Spleen (tissue), 11 donors: Measurements from ENCODE around the gene SMPDL3B. TPM values are rescaled to one million over a fixed set of nuclear protein-coding genes. Genes with fewer than 3 reads are reported as not detected.

Source experiments
- DNase-seq: peaks from one replicate; pipeline ENCODE4 v3.0.0-alpha.2; 2020
- H3K27ac ChIP-seq, 8 donors: fragments of 200-600 bp; sonication (generic) in 7 of 8; 1 replicate in 4 of 8; 2 replicates in 4 of 8; pipeline versions ENCODE4 v1.5.0 to v1.8.0; 2016 to 2021; ENCODE audit warnings: inconsistent platforms in 4 of 8, mild to moderate bottlenecking in 4 of 8, moderate library complexity in 1 of 8
- H3K27me3 ChIP-seq, 7 donors: fragments of 200-600 bp; sonication (generic) in 6 of 7; replicated peaks in 1 of 7; 1 replicate in 4 of 7; 2 replicates in 3 of 7; pipeline versions ENCODE4 v1.5.0 to v1.8.0; 2016 to 2021; ENCODE audit warnings: inconsistent platforms in 3 of 7, mild to moderate bottlenecking in 1 of 7
- H3K36me3 ChIP-seq, 6 donors: fragments of 200-600 bp; sonication (generic) in 5 of 6; 1 replicate in 4 of 6; 2 replicates in 2 of 6; pipeline versions ENCODE4 v1.5.0 to v1.8.0; 2016 to 2021; ENCODE audit warnings: inconsistent platforms in 2 of 6
- H3K4me1 ChIP-seq, 6 donors: fragments of 200-600 bp; sonication (generic) in 5 of 6; 1 replicate in 3 of 6; 2 replicates in 3 of 6; pipeline versions ENCODE4 v1.5.0 to v1.8.0; 2016 to 2021; ENCODE audit warnings: inconsistent platforms in 3 of 6
- H3K4me3 ChIP-seq, 8 donors: fragments of 200-600 bp; sonication (generic) in 7 of 8; 1 replicate in 4 of 8; 2 replicates in 4 of 8; pipeline versions ENCODE4 v1.5.0 to v1.8.0; 2016 to 2021; ENCODE audit warnings: inconsistent platforms in 4 of 8, mild to moderate bottlenecking in 4 of 8, moderate library complexity in 2 of 8
- H3K9me3 ChIP-seq, 8 donors: fragments of 200-600 bp; sonication (generic) in 7 of 8; 1 replicate in 4 of 8; 2 replicates in 4 of 8; pipeline versions ENCODE4 v1.5.0 to v1.8.0; 2016 to 2021; ENCODE audit warnings: inconsistent platforms in 4 of 8
- CTCF ChIP-seq, 11 experiments: fragments of 200-600 bp in 7 of 11; fragments of 450-650 bp in 4 of 11; sonication (generic) in 4 of 11; IDR thresholded peaks in 8 of 11; conservative IDR thresholded peaks in 3 of 11; 1 replicate in 7 of 11; 2 replicates in 4 of 11; pipeline versions ENCODE4 v1.4.0 to v1.8.0; 2016 to 2021; ENCODE audit warnings: antibody characterized with exemption in 11 of 11, inconsistent platforms in 4 of 11, mild to moderate bottlenecking in 1 of 11
- POLR2A ChIP-seq, 3 donors: fragments of 450-650 bp; IDR thresholded peaks; one replicate each; pipeline ENCODE4 v1.5.1; 2017; ENCODE audit warnings: antibody characterized with exemption in 3 of 3, mild to moderate bottlenecking in 1 of 3
- POLR2AphosphoS5 ChIP-seq, 3 donors: sonication (generic); formaldehyde crosslinking; IDR thresholded peaks; one replicate each; pipeline ENCODE4 v1.5.1; 2017; ENCODE audit warnings: antibody characterized with exemption in 3 of 3
- WGBS, 5 donors: extraction: QIAGEN DNeasy Blood & Tissue Kit in 3 of 5; methylation state at CpG; one replicate each; pipeline versions ENCODE4 v1.1.5 to v1.1.7; 2013 to 2018; 5-methylcytosine and 5-hydroxymethylcytosine counted together
- intact Hi-C: fragments of 100-400 bp; cut with DNase I; formaldehyde crosslinking; loops from one replicate; pipeline ENCODE4 v1.15.0; 2023; ENCODE audit warnings: low total_unique reads
- polyA plus RNA-seq, 3 donors: library from polyadenylated mRNA; stranded (reverse); fragments of 200-250 nt; gene quantifications; one replicate each; pipeline ENCODE4 v1.2.1, GENCODE V29; 2013
- total RNA-seq, 7 donors: library from RNA; depleted of rRNA in 3 of 7; stranded (reverse); fragments of >200 nt in 3 of 7; fragmentation: NEBNext Ultra II Directional in 4 of 7; extraction: Animal tissue kit (Norgen Biotek cat#: 25700) in 4 of 7; gene quantifications; one replicate each; pipeline versions ENCODE4 v1.1.0 to v1.2.1, GENCODE V29; 2016 to 2021
- donor health status: healthy with polysubstance abuse.
- donor health status: DM: no; HTN: no; CAD: no; lungs with moderate emphysema.
- donor health status: DM: no; HTN: no; CAD: no.
- donor health status: Bipolar disorder and iron deficiency.
- donor health status: healthy.
- donor health status: DM: no; HTN: no; CAD: no.
- donor health status: DM: yes; HTN: yes; CAD: no.

SMPDL3B gene
- total and polyA plus RNA-seq, 10 donors = 0.13 to 2.5 (median 1.3) TPM; not detected in 1

- TF ChIP-seq CTCF (IDR thresholded peaks at IDR 0.05 in 8 of 11, conservative IDR thresholded peaks at IDR 0.05 in 3 of 11) = no peak
- no peak for TF ChIP-seq POLR2AphosphoS5 (IDR thresholded peaks at IDR 0.05)
- TF ChIP-seq POLR2A (IDR thresholded peaks at IDR 0.05) = no peak
- Histone ChIP-seq H3K4me3 (no peak overlapping the region), H3K4me1 (peaks cover 0 to 9% (median 0%) of the 10 kb centered on the region in 6 donors), H3K27me3 (no peaks in the 10 kb centered on the region), H3K9me3 (no peaks in the 10 kb centered on the region), H3K36me3 (peaks cover 0 to 90% (median 40%) of the 10 kb centered on the region in 6 donors), H3K27ac (no peak overlapping the region)
- 89 to 94% (median 90%) methylated on average over 6 of the region's 6 CpGs for WGBS, 5 donors
- intact Hi-C loops = no loop called here
- no peak for DNase-seq
Observed at GRCh38 chr1:27970401-27970800, 35.6 kb downstream of the SMPDL3B start.

GRCh38 chr1:27971674-27972073, 36.9 kb downstream of the SMPDL3B start:
- Histone ChIP-seq H3K27ac (no peak overlapping the region), H3K36me3 (peaks cover 0 to 90% (median 39%) of the 10 kb centered on the region in 6 donors), H3K4me3 (no peak overlapping the region), H3K4me1 (peaks cover 0 to 9% (median 0%) of the 10 kb centered on the region in 6 donors), H3K27me3 (no peaks in the 10 kb centered on the region), H3K9me3 (no peaks in the 10 kb centered on the region)
- intact Hi-C loops = no loop called here
- TF ChIP-seq POLR2AphosphoS5 (IDR thresholded peaks at IDR 0.05) (no peak), CTCF (IDR thresholded peaks at IDR 0.05 in 8 of 11, conservative IDR thresholded peaks at IDR 0.05 in 3 of 11) (no peak)
- DNase-seq = no peak

- intact Hi-C loops = no loop called here
- 71 to 95% (median 81%) methylated on average over 4 of the region's 4 CpGs for WGBS, 5 donors
- no peak for DNase-seq
- Histone ChIP-seq H3K36me3 (peaks cover 0 to 90% (median 36%) of the 10 kb centered on the region in 6 donors), H3K27ac (no peak overlapping the region), H3K4me3 (no peak overlapping the region), H3K9me3 (no peaks in the 10 kb centered on the region), H3K4me1 (peaks cover 0 to 9% (median 0%) of the 10 kb centered on the region in 6 donors), H3K27me3 (no peaks in the 10 kb centered on the region)
- TF ChIP-seq POLR2AphosphoS5 (IDR thresholded peaks at IDR 0.05) (no peak), CTCF (IDR thresholded peaks at IDR 0.05 in 8 of 11, conservative IDR thresholded peaks at IDR 0.05 in 3 of 11) (no peak), POLR2A (IDR thresholded peaks at IDR 0.05) (no peak)
Observed at GRCh38 chr1:27972141-27972540, 37.3 kb downstream of the SMPDL3B start.

- H3K9me3 ChIP-seq = no peaks in the 10 kb centered on the region
- peaks cover 0 to 10% (median 0%) of the 10 kb centered on the region in 6 donors for H3K4me1 ChIP-seq
- intact Hi-C loops = no loop called here
- WGBS, 5 donors = 85 to 94% (median 91%) methylated on average over 4 of the region's 4 CpGs
- H3K27ac ChIP-seq = no peak overlapping the region
- TF ChIP-seq POLR2A (IDR thresholded peaks at IDR 0.05) = no peak
- no peak for TF ChIP-seq CTCF (IDR thresholded peaks at IDR 0.05 in 8 of 11, conservative IDR thresholded peaks at IDR 0.05 in 3 of 11)
- TF ChIP-seq POLR2AphosphoS5 (IDR thresholded peaks at IDR 0.05) = no peak
- H3K4me3 ChIP-seq = no peak overlapping the region
- H3K36me3 ChIP-seq = peaks cover 0 to 90% (median 26%) of the 10 kb centered on the region in 6 donors
- no peak for DNase-seq
- no peaks in the 10 kb centered on the region for H3K27me3 ChIP-seq
Observed at GRCh38 chr1:27973771-27974416, 39.1 kb downstream of the SMPDL3B start.
